ENCODE data around the gene ZNF829.

DNA sequence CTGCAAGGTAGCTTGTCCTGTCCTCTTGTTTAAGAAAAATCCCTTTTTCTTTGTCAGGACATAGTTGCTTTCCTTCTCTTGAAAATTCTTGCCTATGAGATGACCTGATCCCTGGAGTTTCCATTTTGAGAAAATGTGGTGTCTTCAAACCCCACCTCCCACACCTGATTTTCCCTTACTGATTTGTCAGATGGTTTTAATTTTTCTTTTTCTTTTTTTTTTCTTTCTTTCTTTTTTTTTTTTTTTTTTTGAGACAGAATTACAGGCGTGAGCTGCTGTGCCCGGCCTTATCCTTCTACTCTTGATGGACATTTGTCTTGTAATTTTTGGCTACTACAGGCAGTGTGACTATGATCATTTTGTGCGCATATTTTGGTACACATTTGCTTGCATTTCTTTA, 64.2 kb downstream of the ZNF829 start:
- TF ChIP-seq CTCF (IDR thresholded peaks at IDR 0.05; ENCODE audit: low read depth, low read length, poor library complexity, severe bottlenecking), result no peak
- no peak for TF ChIP-seq EZH2phosphoT487 (IDR thresholded peaks at IDR 0.05; ENCODE audit: borderline replicate concordance, low read length)

All from DOHH2 (cell line).